ENCODE data around the gene BLOC1S2. TPM values are rescaled to one million over a fixed set of nuclear protein-coding genes. Genes with fewer than 3 reads are reported as not detected.

The BLOC1S2 gene
- 58.0 TPM for total RNA-seq

DNA sequence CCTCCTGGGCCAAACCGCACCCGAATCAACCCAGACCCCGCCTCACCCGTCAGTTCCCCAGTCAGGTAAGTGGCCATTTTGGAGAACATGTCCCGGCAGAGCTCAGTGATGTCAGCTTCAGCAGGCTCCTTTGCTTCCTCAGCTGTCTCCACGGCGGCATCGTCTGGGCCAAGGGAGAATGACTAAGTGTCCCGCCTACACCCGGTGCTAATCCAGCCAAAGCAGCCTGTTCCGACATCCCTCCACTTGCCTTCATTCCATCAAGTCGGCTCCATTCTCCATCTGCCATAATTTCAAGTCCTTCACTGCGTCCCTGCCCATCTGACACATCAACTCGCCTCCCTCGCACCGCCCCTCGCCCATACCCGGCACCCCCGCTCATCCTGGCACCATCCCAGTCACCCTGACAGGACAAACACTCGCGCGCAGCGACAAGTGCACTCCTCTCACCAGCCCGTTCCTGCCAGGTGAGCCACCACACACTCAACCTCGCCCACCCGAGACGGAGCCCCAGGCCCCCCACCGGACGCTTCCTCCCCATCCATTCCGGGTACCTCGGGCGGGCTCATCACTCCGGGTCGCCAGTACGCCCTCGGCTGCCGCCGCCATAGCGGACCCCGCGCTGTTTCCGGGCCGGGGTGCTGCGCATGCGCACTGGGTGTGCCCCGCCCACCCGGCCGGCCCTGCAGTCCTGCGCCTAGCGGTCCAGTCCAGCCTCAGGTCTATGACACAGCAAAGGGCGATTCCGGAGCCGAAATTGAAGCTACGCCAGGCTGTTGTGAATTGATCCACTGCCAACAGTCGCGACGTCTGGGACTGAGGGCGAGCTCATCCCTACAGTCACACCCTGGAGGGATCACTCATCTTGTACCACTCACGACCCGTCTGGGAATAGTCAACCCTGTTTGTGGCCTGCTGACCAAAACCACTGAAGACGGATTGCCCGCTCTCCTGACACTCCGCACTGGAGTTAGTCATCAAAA lies at the start of gene BLOC1S2:
Gene BLOC1S2, minus strand, starts transcription at position 630 of the 983 bp plus-strand sequence. Its CDS starts 21 bp downstream, at position 609.
- Histone ChIP-seq H3K4me3 (ENCODE audit: low read length) (peak within 1 kb of the TSS; percentile 99), H3K4me1 (ENCODE audit: insufficient read depth, low read length) (peaks cover 67% of the 10 kb centered on the region), H3K27me3 (ENCODE audit: insufficient read depth, low read length) (no peaks in the 10 kb centered on the region), H3K9me3 (ENCODE audit: low read depth, low read length) (no peaks in the 10 kb centered on the region)

DNA sequence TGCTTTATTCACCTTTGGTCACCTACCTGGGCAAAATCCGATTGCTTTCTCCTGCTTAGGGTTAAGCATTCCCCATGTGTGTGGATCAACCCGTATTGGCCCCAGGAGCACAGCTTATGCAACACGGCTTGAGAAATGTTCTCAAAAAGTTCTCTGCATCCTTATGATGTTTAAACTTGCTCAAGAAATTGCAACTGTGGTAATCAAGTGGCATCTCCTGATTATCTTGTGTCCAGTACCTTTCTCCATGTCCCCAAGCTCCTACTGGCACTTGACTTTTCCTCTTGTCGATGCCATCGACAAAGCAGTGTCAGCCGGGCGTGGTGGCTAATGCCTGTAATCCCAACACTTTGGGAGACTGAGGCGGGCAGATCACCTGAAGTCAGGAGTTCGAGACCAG lies 48.3 kb upstream of the BLOC1S2 start:
- peaks cover 17% of the 10 kb centered on the region for H3K4me1 ChIP-seq (ENCODE audit: insufficient read depth, low read length)
- H3K9me3 ChIP-seq (ENCODE audit: low read depth, low read length), result no peaks in the 10 kb centered on the region
- no peaks in the 10 kb centered on the region for H3K27me3 ChIP-seq (ENCODE audit: insufficient read depth, low read length)
- H3K4me3 ChIP-seq (ENCODE audit: low read length), result no peak overlapping the region

GRCh38 chr10:100333661-100334440 lies 47.4 kb upstream of the BLOC1S2 start:
- no peaks in the 10 kb centered on the region for H3K27me3 ChIP-seq (ENCODE audit: insufficient read depth, low read length)
- no peak overlapping the region for H3K4me3 ChIP-seq (ENCODE audit: low read length)
- no peaks in the 10 kb centered on the region for H3K9me3 ChIP-seq (ENCODE audit: low read depth, low read length)
- peaks cover 8% of the 10 kb centered on the region for H3K4me1 ChIP-seq (ENCODE audit: insufficient read depth, low read length)

- H3K4me3 ChIP-seq (ENCODE audit: low read length), result no peak overlapping the region
- peaks cover under 1% of the 10 kb centered on the region for H3K4me1 ChIP-seq (ENCODE audit: insufficient read depth, low read length)
- H3K27me3 ChIP-seq (ENCODE audit: insufficient read depth, low read length), result no peaks in the 10 kb centered on the region
- H3K9me3 ChIP-seq (ENCODE audit: low read depth, low read length), result no peaks in the 10 kb centered on the region
These were observed 46.6 kb upstream of the BLOC1S2 start for GRCh38 chr10:100333106-100333505.

- Histone ChIP-seq H3K4me3 (ENCODE audit: low read length) (no peak within 1 kb of the TSS), H3K27me3 (ENCODE audit: insufficient read depth, low read length) (no peaks in the 10 kb centered on the region), H3K9me3 (ENCODE audit: low read depth, low read length) (no peaks in the 10 kb centered on the region), H3K4me1 (ENCODE audit: insufficient read depth, low read length) (peaks cover 21% of the 10 kb centered on the region)
These were observed 43.6 kb upstream of the BLOC1S2 start, which contains the start of gene PKD2L1 for GRCh38 chr10:100330079-100330478. Gene PKD2L1, minus strand, starts transcription at chr10:100330228. Its CDS starts 125 bp downstream, at chr10:100330103.

DNA sequence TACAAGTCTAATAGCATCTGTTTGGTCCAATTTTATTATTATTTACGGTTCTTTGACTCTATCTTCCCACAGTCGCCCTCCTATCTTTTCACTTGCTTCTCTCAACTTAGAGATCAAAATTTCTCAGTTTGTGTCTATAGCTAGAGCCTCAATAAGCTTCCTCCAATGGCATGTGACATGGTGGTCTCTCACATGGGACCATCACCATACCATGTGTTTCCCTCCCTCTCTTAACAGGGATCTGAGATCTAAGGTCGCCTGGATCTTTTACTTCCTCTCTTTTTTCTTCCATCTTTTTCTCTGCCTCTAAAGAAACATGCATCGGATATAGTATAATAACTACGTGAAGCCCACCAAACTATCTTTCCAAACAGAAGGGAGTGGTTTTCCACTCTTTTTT lies 41.7 kb upstream of the BLOC1S2 start:
- Histone ChIP-seq H3K27me3 (ENCODE audit: insufficient read depth, low read length) (no peaks in the 10 kb centered on the region), H3K9me3 (ENCODE audit: low read depth, low read length) (no peaks in the 10 kb centered on the region), H3K4me3 (ENCODE audit: low read length) (no peak overlapping the region), H3K4me1 (ENCODE audit: insufficient read depth, low read length) (peaks cover 21% of the 10 kb centered on the region)

GRCh38 chr10:100327718-100328009 lies 41.2 kb upstream of the BLOC1S2 start:
- no peak overlapping the region for H3K4me3 ChIP-seq (ENCODE audit: low read length)
- H3K27me3 ChIP-seq (ENCODE audit: insufficient read depth, low read length), result no peaks in the 10 kb centered on the region
- peaks cover 21% of the 10 kb centered on the region for H3K4me1 ChIP-seq (ENCODE audit: insufficient read depth, low read length)
- no peaks in the 10 kb centered on the region for H3K9me3 ChIP-seq (ENCODE audit: low read depth, low read length)

GRCh38 chr10:100327007-100327717 lies 40.7 kb upstream of the BLOC1S2 start:
- H3K27me3 ChIP-seq (ENCODE audit: insufficient read depth, low read length), result no peaks in the 10 kb centered on the region
- no peaks in the 10 kb centered on the region for H3K9me3 ChIP-seq (ENCODE audit: low read depth, low read length)
- peaks cover 21% of the 10 kb centered on the region for H3K4me1 ChIP-seq (ENCODE audit: insufficient read depth, low read length)
- H3K4me3 ChIP-seq (ENCODE audit: low read length), result no peak overlapping the region

DNA sequence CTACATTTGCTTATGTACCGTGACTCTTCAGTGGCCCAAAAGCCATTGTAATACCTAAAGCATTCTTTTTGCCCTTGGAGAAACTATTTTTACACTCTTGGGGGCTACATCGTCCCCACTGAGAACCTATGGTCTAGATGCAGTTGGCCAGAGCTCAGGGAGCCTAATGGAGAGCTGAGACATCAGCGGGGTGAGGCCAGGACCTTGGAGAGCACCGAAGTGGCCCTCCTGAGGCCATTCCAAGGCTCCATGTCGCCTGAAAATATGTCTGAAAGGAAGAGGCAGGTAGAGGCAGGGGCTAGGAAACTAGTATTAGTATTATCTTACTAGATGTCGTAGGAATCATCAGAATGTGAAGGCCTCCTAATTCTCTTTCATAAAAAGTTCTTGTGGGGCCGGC lies 38.7 kb upstream of the BLOC1S2 start:
- no peaks in the 10 kb centered on the region for H3K9me3 ChIP-seq (ENCODE audit: low read depth, low read length)
- peaks cover 21% of the 10 kb centered on the region for H3K4me1 ChIP-seq (ENCODE audit: insufficient read depth, low read length)
- H3K27me3 ChIP-seq (ENCODE audit: insufficient read depth, low read length), result no peaks in the 10 kb centered on the region
- no peak overlapping the region for H3K4me3 ChIP-seq (ENCODE audit: low read length)

DNA sequence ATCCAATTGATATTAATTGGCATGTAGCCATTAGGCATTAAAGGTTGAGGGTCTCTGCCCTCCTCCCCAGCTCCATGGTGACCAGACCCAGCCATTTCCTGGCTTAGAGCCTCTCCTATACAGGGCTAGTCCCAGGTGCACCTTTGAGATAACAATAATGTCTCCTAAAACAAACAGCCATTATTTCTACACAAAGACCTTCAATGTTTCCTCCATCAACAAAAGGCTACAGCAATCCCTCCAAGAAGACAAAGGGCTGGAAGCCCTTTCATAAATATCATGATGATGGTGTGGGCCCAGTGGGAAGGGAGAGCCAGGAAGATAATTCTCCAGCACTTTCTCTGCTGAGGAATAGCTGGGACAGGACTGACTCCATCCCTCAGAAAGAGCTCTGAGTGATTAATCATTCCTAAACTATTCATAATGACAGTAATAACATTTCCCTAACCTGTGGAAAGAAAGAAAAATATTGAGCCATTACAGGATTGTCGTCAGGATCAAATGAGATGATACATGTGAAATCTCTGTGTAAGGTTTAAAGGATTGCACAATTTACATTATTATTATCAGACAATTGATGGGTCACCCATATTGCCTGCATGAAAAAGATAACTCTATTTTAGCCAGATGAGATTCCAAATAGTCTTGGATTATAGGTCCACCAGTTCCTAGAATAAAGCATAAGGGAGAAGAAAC lies 33.4 kb upstream of the BLOC1S2 start:
- Histone ChIP-seq H3K4me1 (ENCODE audit: insufficient read depth, low read length) (no peaks in the 10 kb centered on the region), H3K4me3 (ENCODE audit: low read length) (no peak overlapping the region), H3K27me3 (ENCODE audit: insufficient read depth, low read length) (peaks cover 8% of the 10 kb centered on the region), H3K9me3 (ENCODE audit: low read depth, low read length) (no peaks in the 10 kb centered on the region)

DNA sequence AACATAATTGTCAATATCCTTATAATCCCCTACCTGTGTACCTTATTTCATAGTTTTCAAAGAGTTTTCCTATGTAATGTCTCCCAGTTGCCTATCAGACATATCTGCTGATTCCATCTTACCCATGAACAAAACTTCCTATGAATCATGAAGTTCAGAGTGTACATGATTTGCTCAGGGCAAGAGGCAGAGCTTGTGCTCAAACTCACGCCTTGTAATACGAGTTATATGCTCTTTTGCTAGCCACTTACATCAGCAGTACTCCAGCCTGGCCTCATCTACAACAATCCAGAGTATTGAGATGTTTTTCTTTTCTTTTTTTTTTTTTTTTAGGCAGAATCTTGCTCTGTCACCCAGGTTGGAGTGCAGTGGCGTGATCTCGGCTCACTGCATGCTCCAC lies 31.7 kb upstream of the BLOC1S2 start:
- Histone ChIP-seq H3K27me3 (ENCODE audit: insufficient read depth, low read length) (peaks cover 11% of the 10 kb centered on the region), H3K9me3 (ENCODE audit: low read depth, low read length) (no peaks in the 10 kb centered on the region), H3K4me3 (ENCODE audit: low read length) (no peak overlapping the region), H3K4me1 (ENCODE audit: insufficient read depth, low read length) (no peaks in the 10 kb centered on the region)

DNA sequence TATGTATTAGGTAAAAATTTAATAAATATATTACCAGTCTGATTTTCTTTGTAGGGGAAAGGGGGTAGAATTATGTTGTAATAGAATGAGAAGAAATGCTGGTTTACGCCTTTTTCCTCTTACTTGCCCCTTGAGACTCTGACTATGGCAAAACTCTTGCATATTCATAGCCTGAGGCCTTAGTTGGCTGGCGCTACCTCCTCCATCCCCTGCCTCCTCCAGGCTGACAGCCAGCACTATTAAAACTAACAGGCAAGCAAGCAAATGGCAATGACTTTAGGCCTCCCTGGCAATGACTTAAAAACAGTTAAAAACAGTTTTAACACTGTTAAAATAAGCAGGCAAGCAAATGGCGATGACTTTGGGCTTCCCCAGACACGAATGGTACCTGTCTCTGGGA lies 29.1 kb upstream of the BLOC1S2 start:
- H3K4me3 ChIP-seq (ENCODE audit: low read length), result no peak overlapping the region
- H3K4me1 ChIP-seq (ENCODE audit: insufficient read depth, low read length), result no peaks in the 10 kb centered on the region
- H3K9me3 ChIP-seq (ENCODE audit: low read depth, low read length), result no peaks in the 10 kb centered on the region
- peaks cover 14% of the 10 kb centered on the region for H3K27me3 ChIP-seq (ENCODE audit: insufficient read depth, low read length)

DNA sequence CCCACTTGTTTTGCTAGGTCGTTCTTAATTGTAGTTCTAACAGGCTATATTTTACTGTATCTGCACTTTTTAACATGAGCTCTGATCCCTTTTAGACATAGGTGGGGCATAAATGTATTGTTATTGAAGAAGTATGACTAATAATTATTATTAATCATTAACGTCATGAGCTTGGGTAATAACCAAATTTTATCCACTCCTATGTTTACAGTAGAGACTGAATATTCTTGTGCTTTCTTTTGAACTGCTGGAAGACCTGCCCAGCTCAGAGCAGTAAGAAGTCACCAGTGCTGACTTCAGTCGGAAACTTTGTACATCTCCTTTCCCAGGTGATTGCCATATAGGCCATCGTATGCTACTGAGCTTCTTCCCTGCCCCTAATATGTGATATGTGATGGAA lies 24.8 kb upstream of the BLOC1S2 start:
- no peaks in the 10 kb centered on the region for H3K9me3 ChIP-seq (ENCODE audit: low read depth, low read length)
- no peaks in the 10 kb centered on the region for H3K4me1 ChIP-seq (ENCODE audit: insufficient read depth, low read length)
- H3K4me3 ChIP-seq (ENCODE audit: low read length), result no peak overlapping the region
- peaks cover 7% of the 10 kb centered on the region for H3K27me3 ChIP-seq (ENCODE audit: insufficient read depth, low read length)

DNA sequence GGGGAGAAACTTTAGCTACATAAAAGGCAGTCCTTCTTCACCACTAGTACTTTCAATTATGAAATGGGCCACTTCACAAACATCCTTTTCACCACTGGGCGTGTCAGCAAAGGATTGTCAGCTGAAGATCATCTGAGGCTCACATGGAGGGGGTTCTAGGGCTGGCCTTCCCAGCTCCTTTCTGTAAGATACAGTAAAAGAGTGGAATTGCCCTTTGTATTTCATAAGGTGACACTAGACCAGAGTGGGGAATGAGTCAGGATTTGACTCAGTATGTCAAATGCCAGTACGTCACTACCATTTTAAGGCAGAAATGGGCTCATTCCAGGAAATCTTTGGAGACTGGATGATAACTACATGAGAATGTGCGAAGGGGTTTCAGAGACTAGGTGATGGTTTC lies 21.2 kb upstream of the BLOC1S2 start:
- Histone ChIP-seq H3K4me1 (ENCODE audit: insufficient read depth, low read length) (no peaks in the 10 kb centered on the region), H3K9me3 (ENCODE audit: low read depth, low read length) (no peaks in the 10 kb centered on the region), H3K4me3 (ENCODE audit: low read length) (no peak overlapping the region), H3K27me3 (ENCODE audit: insufficient read depth, low read length) (peaks cover 3% of the 10 kb centered on the region)

Data from mononuclear cell (primary cell).